Naive thymus-derived CD4-positive, alpha-beta T cell (primary cell): Measurements from ENCODE around the gene NME3. TPM values are rescaled to one million over a fixed set of nuclear protein-coding genes. Genes with fewer than 3 reads are reported as not detected.

Experiments used
- ATAC-seq: fragments of 150-1000 bp; cut with Tn5 transposase; 2 replicates; pipeline ENCODE4 v1.10.0; 2021; ENCODE audit warnings: mild to moderate bottlenecking, moderate library complexity
- CTCF ChIA-PET: fragments of 350-600 bp; sonication (Branson Sonifier 250); formaldehyde crosslinking; loops from one replicate; lab custom pipeline; 2021; ENCODE audit warnings: antibody characterized with exemption; lab: Charles Lee
- POLR2A ChIA-PET: fragments of 350-600 bp; sonication (Branson Sonifier 250); formaldehyde crosslinking; loops from one replicate; lab custom pipeline; 2021; ENCODE audit warnings: antibody characterized with exemption, inconsistent platforms; lab: Charles Lee
- DNase-seq, 9 donors: peaks; one replicate each; pipeline versions ENCODE4 v3.0.0 to v3.0.0-alpha.2; 2020 to 2022; ENCODE audit warnings: mixed read lengths in 1 of 9
- H3K27ac ChIP-seq: one replicate; pipeline ENCODE4 v1.7.0; 2013; ENCODE audit warnings: mild to moderate bottlenecking, low read depth, low read length, moderate library complexity
- H3K27me3 ChIP-seq, 2 donors: one replicate each; pipeline ENCODE4 v1.7.0; 2013; ENCODE audit warnings: low read length in 2 of 2, mild to moderate bottlenecking in 2 of 2, moderate library complexity in 2 of 2; ENCODE audit not compliant: control insufficient read depth in 2 of 2, insufficient read depth in 2 of 2
- H3K36me3 ChIP-seq, 3 experiments: 1 replicate in 2 of 3; 2 replicates in 1 of 3; pipeline ENCODE4 v1.7.0; 2013; ENCODE audit warnings: low read length in 3 of 3, mild to moderate bottlenecking in 3 of 3, moderate library complexity in 1 of 3; ENCODE audit not compliant: insufficient read depth in 3 of 3, control insufficient read depth in 2 of 3
- H3K4me1 ChIP-seq, 2 donors: one replicate each; pipeline ENCODE4 v1.7.0; 2013; ENCODE audit warnings: low read length in 2 of 2, mild to moderate bottlenecking in 2 of 2, moderate library complexity in 1 of 2; ENCODE audit not compliant: control insufficient read depth in 2 of 2, insufficient read depth in 2 of 2
- H3K4me3 ChIP-seq: 2 replicates; pipeline ENCODE4 v1.7.0; 2013; ENCODE audit warnings: mild to moderate bottlenecking, low read length
- H3K9me3 ChIP-seq, 3 experiments: 1 replicate in 2 of 3; 2 replicates in 1 of 3; pipeline ENCODE4 v1.7.0; 2013; ENCODE audit warnings: low read length in 3 of 3; ENCODE audit not compliant: control insufficient read depth in 2 of 3
- H3K27ac Mint-ChIP-seq, 9 donors: one replicate each; pipeline ENCODE4 v1.8.0; 2020 to 2022; ENCODE audit warnings: mixed read lengths in 9 of 9, mild to moderate bottlenecking in 8 of 9, moderate library complexity in 5 of 9, inconsistent platforms in 2 of 9
- H3K27me3 Mint-ChIP-seq, 5 donors: one replicate each; pipeline ENCODE4 v1.8.0; 2021 to 2022; ENCODE audit warnings: mixed read lengths in 5 of 5, mild to moderate bottlenecking in 1 of 5
- H3K36me3 Mint-ChIP-seq, 5 donors: one replicate each; pipeline ENCODE4 v1.8.0; 2020 to 2022; ENCODE audit warnings: mixed read lengths in 5 of 5, mild to moderate bottlenecking in 3 of 5, inconsistent platforms in 1 of 5
- H3K4me1 Mint-ChIP-seq, 7 donors: one replicate each; pipeline ENCODE4 v1.8.0; 2020 to 2022; ENCODE audit warnings: mixed read lengths in 7 of 7, mild to moderate bottlenecking in 3 of 7, inconsistent platforms in 1 of 7
- H3K4me3 Mint-ChIP-seq, 10 donors: one replicate each; pipeline ENCODE4 v1.8.0; 2020 to 2022; ENCODE audit warnings: mild to moderate bottlenecking in 10 of 10, mixed read lengths in 10 of 10, moderate library complexity in 6 of 10, inconsistent platforms in 2 of 10
- H3K9me3 Mint-ChIP-seq, 11 donors: one replicate each; pipeline ENCODE4 v1.8.0; 2020 to 2022; ENCODE audit warnings: mixed read lengths in 11 of 11, mild to moderate bottlenecking in 4 of 11, inconsistent platforms in 1 of 11, moderate library complexity in 1 of 11
- intact Hi-C, 2 donors: fragments of 100-400 bp; cut with micrococcal nuclease; formaldehyde crosslinking; loops; one replicate each; pipeline ENCODE4 v1.15.1; 2023
- polyA plus RNA-seq, 2 donors: library from polyadenylated mRNA; unstranded; fragments of 300-500 nt; fragmentation: Illumina TruSeq; gene quantifications; one replicate each; pipeline ENCODE4 v1.2.3, GENCODE V29; 2021
- total RNA-seq, 6 experiments: library from RNA in 5 of 6; stranded (reverse) in 5 of 6; gene quantifications; 1 replicate in 5 of 6; 2 replicates in 1 of 6; pipeline ENCODE4 v1.2.3 and lab custom pipeline; 2021 to 2026

NME3 gene
- total and polyA plus RNA-seq, 7 experiments from 2014 or later, result 49.4 to 81.5 (median 70.6) TPM

- ChIA-PET CTCF (interaction anchor here (0.7 to 3.3 kb wide), 3 partner anchors 8 to 10 kb away, joined by 4 to 13 read pairs (median 8); partner anchors contain the start of genes NUBP2 and SPSB3), POLR2A (interaction anchor here (1.0 to 7.9 kb wide), 11 partner anchors 9 to 251 kb away, joined by 3 to 93 read pairs (median 5); partner anchors contain the start of genes FAHD1, HAGH, JPT2 and MAPK8IP3)
- peaks cover 0 to 3% (median 0%) of the 10 kb centered on the region in 11 donors for H3K9me3 Mint-ChIP-seq
- intact Hi-C loops, result loop anchor here (1.0 to 10.0 kb wide), 10 partner anchors 9 to 494 kb away; partner anchors contain the start of genes CRAMP1 (in 2 of the 2), HAGH (in 2 of the 2), IFT140 (in 2 of the 2) and MAPK8IP3 (in 2 of the 2)
- peaks cover 8 to 23% (median 11%) of the 10 kb centered on the region in 7 donors for H3K4me1 Mint-ChIP-seq
- peaks cover 0 to 9% (median 0%) of the 10 kb centered on the region in 5 donors for H3K36me3 Mint-ChIP-seq
- peak within 1 kb of the TSS; percentile 91 to 99 (median 98) for H3K4me3 Mint-ChIP-seq
- H3K36me3 ChIP-seq, result peaks cover 0 to 46% (median 0%) of the 10 kb centered on the region in 3 experiments
- peak within 1 kb of the TSS; percentile 70 for H3K4me3 ChIP-seq
- no peaks in the 10 kb centered on the region for H3K9me3 ChIP-seq
- ATAC-seq, result peak; percentile 76
- H3K4me1 ChIP-seq, result peaks cover 13 to 26% of the 10 kb centered on the region in 2 donors
- peak within 1 kb of the TSS; percentile 85 for H3K27ac ChIP-seq
- peak; percentile 61 to 88 (median 73) for DNase-seq
- H3K27ac Mint-ChIP-seq, result peak within 1 kb of the TSS; percentile 86 to 98 (median 95)
- H3K27me3 ChIP-seq, result no peaks in the 10 kb centered on the region
- H3K27me3 Mint-ChIP-seq, result peaks cover 0 to 2% (median 0%) of the 10 kb centered on the region in 5 donors
Observed at GRCh38 chr16:1772908-1773702, 1.8 kb upstream of the NME3 start, which contains the start of gene MRPS34. TSS of gene MRPS34 (minus strand) at chr16:1773134. CDS start at chr16:1773119, 15 bp downstream.

GRCh38 chr16:1772362-1772907, 1.1 kb upstream of the NME3 start, which contains the start of gene EME2:
TSS of gene EME2 (plus strand) at chr16:1772810. CDS start at chr16:1773228, 418 bp downstream.
- Histone ChIP-seq H3K9me3 (no peaks in the 10 kb centered on the region), H3K4me3 (peak within 1 kb of the TSS; percentile 70), H3K27ac (peak within 1 kb of the TSS; percentile 85), H3K36me3 (peaks cover 0 to 46% (median 0%) of the 10 kb centered on the region in 3 experiments), H3K4me1 (peaks cover 13 to 26% of the 10 kb centered on the region in 2 donors), H3K27me3 (no peaks in the 10 kb centered on the region)
- peak; percentile 38 for ATAC-seq
- intact Hi-C loops, result loop anchor here (2.0 to 10.0 kb wide), 6 partner anchors 66 to 495 kb away; partner anchors contain the start of genes CRAMP1 (in 2 of the 2), IFT140 (in 2 of the 2), MAPK8IP3 (in 2 of the 2) and CLCN7 (in 1 of the 2)
- CTCF ChIA-PET, result interaction anchor here (0.7 to 3.3 kb wide), 2 partner anchors 9 to 10 kb away, joined by 4 to 13 read pairs; partner anchors contain the start of genes NUBP2 and SPSB3
- H3K27me3 Mint-ChIP-seq, result peaks cover 0 to 2% (median 0%) of the 10 kb centered on the region in 5 donors
- POLR2A ChIA-PET, result interaction anchor here (1.0 to 7.9 kb wide), 9 partner anchors 9 to 251 kb away, joined by 3 to 93 read pairs (median 4); partner anchors contain the start of genes FAHD1, HAGH, JPT2 and MAPK8IP3
- DNase-seq, result peak in 8 of 9 donors; percentile 42 to 61 (median 55)
- H3K4me1 Mint-ChIP-seq, result peaks cover 8 to 23% (median 13%) of the 10 kb centered on the region in 7 donors
- peaks cover 0 to 9% (median 0%) of the 10 kb centered on the region in 5 donors for H3K36me3 Mint-ChIP-seq
- peak within 1 kb of the TSS; percentile 86 to 98 (median 95) for H3K27ac Mint-ChIP-seq
- H3K4me3 Mint-ChIP-seq, result peak within 1 kb of the TSS; percentile 91 to 99 (median 98)
- peaks cover 0 to 3% (median 0%) of the 10 kb centered on the region in 11 donors for H3K9me3 Mint-ChIP-seq

GRCh38 chr16:1771864-1772361, 570 bp upstream of the NME3 start:
- Mint-ChIP-seq H3K4me1 (peaks cover 8 to 23% (median 13%) of the 10 kb centered on the region in 7 donors), H3K4me3 (peak overlapping the region; percentile 91 to 99 (median 98)), H3K27ac (peak overlapping the region; percentile 86 to 98 (median 95)), H3K27me3 (peaks cover 0 to 2% (median 0%) of the 10 kb centered on the region in 5 donors), H3K36me3 (peaks cover 0 to 9% (median 0%) of the 10 kb centered on the region in 5 donors), H3K9me3 (peaks cover 0 to 3% (median 0%) of the 10 kb centered on the region in 11 donors)
- Histone ChIP-seq H3K9me3 (no peaks in the 10 kb centered on the region), H3K27ac (peak overlapping the region; percentile 85), H3K4me1 (peaks cover 13 to 26% of the 10 kb centered on the region in 2 donors), H3K4me3 (peak overlapping the region; percentile 70), H3K36me3 (peaks cover 0 to 46% (median 0%) of the 10 kb centered on the region in 3 experiments), H3K27me3 (no peaks in the 10 kb centered on the region)
- ATAC-seq (no peak), DNase-seq (peak in 2 of 9 donors; percentile 28 to 38)
- CTCF ChIA-PET, result interaction anchor here (3.3 kb wide), 1 partner anchor 11 kb away, joined by 13 read pairs; the partner anchor contains the start of genes NUBP2 and SPSB3
- intact Hi-C loops, result loop anchor here (2.0 to 10.0 kb wide), 7 partner anchors 65 to 495 kb away; partner anchors contain the start of genes CRAMP1 (in 2 of the 2), IFT140 (in 2 of the 2), MAPK8IP3 (in 2 of the 2) and CLCN7 (in 1 of the 2)
- POLR2A ChIA-PET, result interaction anchor here (1.2 to 7.9 kb wide), 6 partner anchors 9 to 66 kb away, joined by 3 to 93 read pairs (median 8); partner anchors contain the start of genes FAHD1, HAGH, MAPK8IP3 and NUBP2

- H3K9me3 ChIP-seq, result no peaks in the 10 kb centered on the region
- POLR2A ChIA-PET, result interaction anchor here (1.3 to 7.9 kb wide), 3 partner anchors 8 to 65 kb away, joined by 3 to 93 read pairs (median 14); partner anchors contain the start of genes MAPK8IP3, NUBP2 and SPSB3
- Mint-ChIP-seq H3K4me3 (peak overlapping the region; percentile 73 to 98 (median 82)), H3K9me3 (peaks cover 0 to 3% (median 0%) of the 10 kb centered on the region in 11 donors), H3K4me1 (peaks cover 8 to 23% (median 13%) of the 10 kb centered on the region in 7 donors), H3K36me3 (peaks cover 0 to 9% (median 0%) of the 10 kb centered on the region in 5 donors), H3K27me3 (peaks cover 0 to 2% (median 0%) of the 10 kb centered on the region in 5 donors), H3K27ac (peak overlapping the region in 7 of 9 donors; percentile 21 to 83 (median 70))
- CTCF ChIA-PET, result interaction anchor here (0.7 to 3.3 kb wide), 3 partner anchors 12 to 70 kb away, joined by 3 to 13 read pairs (median 3); partner anchors contain the start of genes NUBP2 and SPSB3
- no peaks in the 10 kb centered on the region for H3K27me3 ChIP-seq
- H3K4me1 ChIP-seq, result peaks cover 13 to 26% of the 10 kb centered on the region in 2 donors
- ATAC-seq, result peak; percentile 31
- peak overlapping the region; percentile 85 for H3K27ac ChIP-seq
- peaks cover 0 to 46% (median 0%) of the 10 kb centered on the region in 3 experiments for H3K36me3 ChIP-seq
- intact Hi-C loops, result loop anchor here (2.0 to 10.0 kb wide), 4 partner anchors 238 to 497 kb away; partner anchors contain the start of genes RNPS1 (in 1 of the 2), TMEM204 (in 1 of the 2) and UBE2I (in 1 of the 2)
- H3K4me3 ChIP-seq, result peak overlapping the region; percentile 70
- DNase-seq, result peak in 6 of 9 donors; percentile 28 to 59 (median 36)
Observed at GRCh38 chr16:1770328-1771187, 785 bp downstream of the NME3 start.
